ENCODE measurements around the gene NCBP3.
A peak's percentile ranks its signal among the peaks of the same experiment; 100 is the strongest.

The NCBP3 gene

GRCh38 chr17:3782751-3783150, 63.3 kb downstream of the NCBP3 start:
- no peak for DNase-seq

GRCh38 chr17:3780986-3781385, 65.1 kb downstream of the NCBP3 start:
- no peak for DNase-seq

- no peak for DNase-seq
Measured at GRCh38 chr17:3777366-3778120, 68.5 kb downstream of the NCBP3 start.

GRCh38 chr17:3773966-3774365, 72.1 kb downstream of the NCBP3 start:
- DNase-seq, result no peak

GRCh38 chr17:3773511-3773910, 72.5 kb downstream of the NCBP3 start:
- DNase-seq, result no peak

- DNase-seq, result no peak
Measured at GRCh38 chr17:3772764-3773163, 73.3 kb downstream of the NCBP3 start.

- DNase-seq, result no peak
Measured at GRCh38 chr17:3771140-3771539, 74.9 kb downstream of the NCBP3 start.

- DNase-seq, result no peak
Measured at GRCh38 chr17:3770466-3770865, 75.6 kb downstream of the NCBP3 start.

- DNase-seq, result no peak
Measured at GRCh38 chr17:3768769-3769168, 77.3 kb downstream of the NCBP3 start.

- DNase-seq, result no peak
Measured at GRCh38 chr17:3768341-3768740, 77.7 kb downstream of the NCBP3 start.

- DNase-seq, result no peak
Measured at GRCh38 chr17:3766779-3767178, 79.3 kb downstream of the NCBP3 start.

- no peak for DNase-seq
Measured at GRCh38 chr17:3765981-3766380, 80.1 kb downstream of the NCBP3 start.

GRCh38 chr17:3763777-3764170, 82.3 kb downstream of the NCBP3 start:
- DNase-seq, result no peak

GRCh38 chr17:3762922-3763776, 82.9 kb downstream of the NCBP3 start:
- peak; percentile 51 for DNase-seq

- no peak for DNase-seq
Measured at GRCh38 chr17:3761918-3762380, 84.1 kb downstream of the NCBP3 start.

GRCh38 chr17:3761036-3761917, 84.8 kb downstream of the NCBP3 start:
- no peak for DNase-seq

- no peak for DNase-seq
Measured at GRCh38 chr17:3759597-3760216, 86.3 kb downstream of the NCBP3 start.

GRCh38 chr17:3755335-3756030, 90.6 kb downstream of the NCBP3 start:
- DNase-seq, result no peak

- peak; percentile 70 for DNase-seq
Measured at GRCh38 chr17:3754458-3755334, 91.3 kb downstream of the NCBP3 start.

GRCh38 chr17:3754066-3754457, 92.0 kb downstream of the NCBP3 start:
- no peak for DNase-seq

- DNase-seq, result no peak
Measured at GRCh38 chr17:3753624-3754023, 92.4 kb downstream of the NCBP3 start.

Measured in activated naive CD4-positive, alpha-beta T cell treated with Interleukin-2 at 50 U/mL for 16 hours (primary cell).